GM03348 (cell line): ENCODE results near the gene JARID2.

ENCODE experiments used
- DNase-seq: peaks from one replicate; pipeline ENCODE4 v3.0.0; 2012; ENCODE audit warnings: low spot score

The JARID2 gene

DNA sequence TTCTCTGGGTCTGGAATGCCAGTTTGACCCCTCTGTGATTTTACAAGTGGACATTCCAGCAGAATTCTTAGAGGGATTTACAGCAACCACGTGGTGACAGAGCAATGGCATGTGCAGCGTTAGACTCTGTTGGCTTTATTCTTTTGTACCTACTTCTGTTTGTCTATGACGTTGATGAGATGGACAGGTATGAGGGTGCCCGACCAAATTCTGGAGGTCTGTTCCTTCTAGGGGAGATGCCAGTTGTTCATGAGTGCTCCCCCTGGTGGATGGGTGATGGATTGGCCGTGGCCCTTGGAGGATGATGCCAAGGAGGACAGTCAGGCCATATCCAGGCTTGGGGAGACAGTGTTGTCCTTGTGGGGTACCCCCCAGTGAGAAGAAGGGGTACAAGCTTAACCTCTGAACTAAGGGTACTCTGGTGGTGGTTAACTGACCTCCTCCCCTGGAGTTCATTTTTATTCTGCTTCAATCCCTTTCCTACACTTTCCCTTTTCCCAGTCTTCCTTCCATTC lies 218.4 kb downstream of the JARID2 start:
- peak; percentile 32 for DNase-seq

- no peak for DNase-seq
Observed at GRCh38 chr6:15465212-15465611, 219.3 kb downstream of the JARID2 start.

DNA sequence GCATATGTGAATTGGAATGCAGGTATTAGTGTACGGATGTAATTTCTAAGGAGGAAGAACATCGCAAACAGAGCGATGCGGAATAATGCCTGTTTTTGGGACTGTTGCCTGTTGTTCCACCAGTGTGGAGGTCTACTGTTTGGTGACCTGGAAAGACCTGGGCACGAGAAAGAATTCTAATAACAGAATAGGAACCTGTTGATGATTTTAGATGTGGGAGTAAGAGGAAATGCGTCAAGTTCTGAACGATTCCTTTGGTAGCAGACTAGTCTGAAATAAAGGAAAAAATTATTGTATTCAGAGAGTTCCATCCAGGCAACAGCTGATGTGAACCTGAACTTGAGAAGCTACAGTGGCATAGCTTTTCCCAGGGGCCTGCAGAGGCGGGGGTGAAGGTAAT lies 224.9 kb downstream of the JARID2 start:
- no peak for DNase-seq

GRCh38 chr6:15472621-15473020 lies 226.8 kb downstream of the JARID2 start:
- no peak for DNase-seq

DNA sequence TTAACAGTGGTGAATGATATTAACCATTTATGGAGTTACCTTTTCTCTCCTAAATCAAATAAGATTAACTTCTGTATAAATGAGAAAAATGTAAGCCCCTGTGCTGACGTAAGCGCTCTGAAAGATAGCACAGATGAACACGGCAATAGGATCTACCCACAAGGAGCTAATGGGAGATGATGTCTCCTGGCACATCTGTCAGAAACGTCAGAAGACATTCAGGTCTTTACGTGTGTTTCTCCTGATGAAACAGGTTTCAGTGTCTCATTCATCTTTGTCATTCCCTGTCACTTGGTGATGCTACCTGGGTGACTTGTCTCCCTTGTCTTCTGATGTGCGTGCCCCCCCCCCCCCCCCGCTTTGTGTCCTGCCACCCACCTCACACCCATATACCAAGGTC lies 227.3 kb downstream of the JARID2 start:
- DNase-seq, result no peak

GRCh38 chr6:15473741-15474161 lies 227.9 kb downstream of the JARID2 start:
- DNase-seq, result no peak

DNA sequence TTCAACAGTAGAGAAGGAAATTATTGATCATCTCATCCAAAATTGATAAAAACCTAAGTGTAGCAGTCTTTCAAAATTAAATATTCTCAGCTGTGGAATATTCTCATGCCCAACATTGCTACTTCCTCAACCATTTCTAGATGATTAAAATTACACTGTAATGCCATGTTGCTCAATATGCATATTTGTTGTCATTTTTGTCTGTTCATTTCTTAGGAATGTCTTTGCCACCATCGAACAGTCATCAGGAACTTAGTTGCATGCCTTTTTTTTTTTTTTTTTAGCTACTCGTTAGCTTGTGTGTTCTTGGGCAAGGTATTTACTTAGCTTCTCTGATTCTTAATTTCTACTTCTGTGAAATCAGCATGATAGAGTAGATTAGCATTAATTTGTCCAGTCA lies 228.3 kb downstream of the JARID2 start:
- peak; percentile 79 for DNase-seq

DNA sequence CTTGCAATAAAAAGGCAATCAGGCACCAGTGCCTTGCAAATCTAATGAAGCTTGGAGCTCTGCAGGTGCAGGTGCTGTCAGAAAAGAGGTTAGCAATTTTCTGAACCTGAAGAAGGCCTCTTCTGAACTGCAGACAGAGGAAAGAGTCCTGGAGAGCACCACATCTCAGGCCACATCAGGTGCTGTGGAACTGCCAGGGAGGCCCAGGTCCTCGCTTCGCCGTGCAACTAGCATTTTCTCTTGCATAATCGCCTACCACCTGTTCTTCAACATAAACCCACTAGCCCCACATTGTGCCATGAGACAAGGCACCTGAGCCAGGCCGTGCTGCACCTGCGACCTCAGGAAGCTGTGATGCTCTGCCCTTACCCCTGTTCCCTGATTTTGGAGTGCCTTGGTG lies 229.4 kb downstream of the JARID2 start:
- DNase-seq, result no peak

DNA sequence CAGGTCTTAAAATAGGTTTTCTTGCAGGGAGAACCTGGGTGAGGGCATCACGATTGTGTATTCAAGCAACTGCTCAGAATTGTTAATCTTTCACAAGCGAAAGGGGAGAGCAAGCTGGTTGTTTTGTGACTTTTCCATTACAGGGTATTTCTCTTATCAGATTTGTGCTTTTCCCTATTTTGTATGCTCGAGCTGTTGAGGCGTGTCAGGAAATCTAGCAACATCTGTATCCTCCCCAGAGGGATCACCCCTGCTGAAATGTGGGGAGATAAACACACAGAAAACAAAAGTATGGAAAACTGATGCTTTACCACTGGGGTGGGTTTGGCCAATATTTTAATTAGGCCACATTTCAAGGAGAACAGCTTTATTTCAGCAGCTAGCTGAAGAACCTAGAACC lies 230.0 kb downstream of the JARID2 start:
- no peak for DNase-seq

DNA sequence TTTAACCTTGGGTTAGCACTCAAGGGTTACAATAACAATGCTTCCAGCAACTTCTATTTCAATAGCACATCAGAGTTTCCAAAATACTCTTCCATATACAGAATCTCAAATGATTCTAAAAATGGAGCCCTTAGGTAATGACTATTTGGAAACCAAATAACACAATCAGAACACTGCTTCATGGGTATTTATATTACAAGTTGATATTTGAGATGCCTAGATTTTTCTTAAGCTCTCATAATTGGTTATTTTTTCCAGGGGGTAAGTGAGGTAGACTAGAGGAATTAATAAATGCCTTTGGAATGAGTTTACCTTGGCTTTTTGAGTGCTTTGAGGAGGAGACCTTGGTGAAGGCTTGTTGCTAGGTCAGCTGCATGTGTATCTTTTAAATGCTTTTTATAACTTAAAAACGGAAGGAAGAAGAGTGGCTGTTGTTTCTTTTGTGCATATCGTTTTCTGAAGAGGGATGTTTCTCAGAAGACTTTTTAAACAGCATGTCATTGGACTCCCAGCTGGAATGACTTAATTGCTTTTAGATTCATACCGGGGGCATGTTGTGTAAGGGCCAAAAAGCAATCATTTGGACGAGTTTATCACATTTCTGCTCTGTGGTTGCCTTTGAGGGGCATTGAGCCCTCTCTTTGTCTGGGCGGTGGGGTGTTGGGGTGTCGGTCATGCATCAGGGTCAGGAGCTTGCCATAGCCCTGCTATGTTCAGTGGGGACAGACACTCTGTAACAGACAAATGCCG lies 230.9 kb downstream of the JARID2 start:
- DNase-seq, result no peak

DNA sequence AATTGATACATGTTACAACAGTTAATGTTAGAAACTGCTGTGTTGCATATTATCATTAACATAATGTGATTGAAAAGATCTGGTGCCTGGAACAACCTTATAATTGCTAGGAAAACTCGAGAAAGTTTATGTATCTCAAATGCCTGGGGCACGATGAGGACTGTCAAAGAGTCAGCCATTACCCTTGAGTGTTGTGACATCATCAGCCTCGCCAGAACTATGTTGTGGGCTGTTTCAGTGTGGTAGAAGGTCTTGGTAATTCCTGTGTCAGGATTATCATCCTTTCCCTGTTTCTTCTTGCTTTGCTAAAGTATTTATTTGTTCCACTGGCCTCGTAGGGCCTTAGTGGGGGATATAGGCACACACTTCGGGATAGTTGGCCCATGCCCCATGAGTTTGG lies 231.9 kb downstream of the JARID2 start:
- no peak for DNase-seq

GRCh38 chr6:15479761-15480160 lies 233.9 kb downstream of the JARID2 start:
- DNase-seq, result peak; percentile 31

- DNase-seq, result no peak
Observed at GRCh38 chr6:15480525-15480924, 234.7 kb downstream of the JARID2 start.

- DNase-seq, result no peak
Observed at GRCh38 chr6:15481390-15482291, 235.8 kb downstream of the JARID2 start.

GRCh38 chr6:15483060-15483459 lies 237.2 kb downstream of the JARID2 start:
- no peak for DNase-seq

GRCh38 chr6:15484140-15484539 lies 238.3 kb downstream of the JARID2 start:
- DNase-seq, result no peak

GRCh38 chr6:15484821-15485220 lies 239.0 kb downstream of the JARID2 start:
- DNase-seq, result no peak

GRCh38 chr6:15485936-15486335 lies 240.1 kb downstream of the JARID2 start:
- no peak for DNase-seq

DNA sequence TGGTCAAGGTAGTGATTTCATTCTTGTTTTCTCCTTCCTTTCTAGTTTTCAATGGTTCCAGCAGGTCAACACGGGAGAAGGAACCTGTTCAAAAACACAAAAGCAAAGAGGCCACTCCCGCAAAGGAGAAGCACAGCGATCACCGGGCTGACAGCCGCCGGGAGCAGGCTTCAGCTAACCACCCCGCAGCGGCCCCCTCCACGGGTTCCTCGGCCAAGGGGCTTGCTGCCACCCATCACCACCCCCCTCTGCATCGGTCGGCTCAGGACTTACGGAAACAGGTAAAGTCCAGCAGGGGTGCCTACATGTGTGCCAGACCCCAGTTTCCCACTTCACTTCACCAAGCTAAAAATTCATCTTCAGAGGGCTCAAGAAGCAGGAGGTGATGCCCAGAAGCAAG lies 241.4 kb downstream of the JARID2 start:
- DNase-seq, result no peak

- DNase-seq, result no peak
Observed at GRCh38 chr6:15489261-15489962, 243.5 kb downstream of the JARID2 start.

DNA sequence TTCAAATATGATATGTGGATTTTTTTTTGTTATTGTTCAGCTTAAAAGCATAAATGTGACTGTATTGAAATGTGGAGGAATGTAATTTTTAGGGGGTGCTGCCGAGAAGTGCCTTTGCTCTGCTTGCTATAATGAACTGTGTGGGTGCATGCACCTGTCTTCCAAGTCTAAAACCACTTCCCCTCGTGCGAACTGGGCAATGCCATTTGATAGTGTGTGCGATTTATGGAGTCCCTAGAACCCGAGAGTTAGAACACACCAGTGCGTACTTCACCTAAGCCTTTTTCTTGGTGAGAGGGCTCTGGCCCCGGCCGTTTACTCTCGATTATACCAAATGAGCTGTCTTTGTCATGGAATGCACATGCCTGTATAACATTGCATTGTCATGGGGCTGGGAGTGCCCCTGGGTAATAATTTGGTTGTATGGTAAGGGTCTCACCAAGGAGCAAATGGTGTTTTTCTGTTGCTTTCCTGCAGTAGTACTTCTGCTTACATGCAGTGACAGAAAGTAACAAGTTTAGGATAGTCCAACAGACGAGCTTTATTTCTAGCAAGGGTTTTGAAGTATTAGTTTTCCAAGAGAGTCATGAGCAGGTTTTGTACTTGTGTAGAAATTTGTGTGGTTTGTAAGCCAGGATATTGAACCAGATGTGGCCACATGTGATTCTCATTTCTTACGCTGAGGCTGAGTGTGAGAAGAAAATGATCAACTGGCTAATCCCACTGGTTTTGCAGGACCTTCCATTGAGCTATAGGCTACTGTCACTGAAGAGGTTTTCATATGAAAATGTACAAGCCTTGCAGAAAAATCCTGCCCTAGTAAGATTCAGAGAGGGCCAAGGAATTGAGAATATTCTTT lies 244.6 kb downstream of the JARID2 start:
- no peak for DNase-seq
